GM18907 (cell line): ENCODE results near the gene CDK2AP2.
"Not testable (repeated sequence)": the region's sequence is repeated elsewhere in the genome, so short reads cannot be mapped to it uniquely, and the experiment has no call there.

ENCODE experiments used
- ATAC-seq: cut with Tn5 transposase; IDR thresholded peaks from one replicate; pipeline ENCODE4 v1.9.1; 2021; ENCODE audit warnings: mild to moderate bottlenecking, moderate library complexity; ENCODE audit not compliant: unreplicated experiment

CDK2AP2 gene

GRCh38 chr11:67524480-67524808 is 16.5 kb upstream of the CDK2AP2 start:
- no peak for ATAC-seq

DNA sequence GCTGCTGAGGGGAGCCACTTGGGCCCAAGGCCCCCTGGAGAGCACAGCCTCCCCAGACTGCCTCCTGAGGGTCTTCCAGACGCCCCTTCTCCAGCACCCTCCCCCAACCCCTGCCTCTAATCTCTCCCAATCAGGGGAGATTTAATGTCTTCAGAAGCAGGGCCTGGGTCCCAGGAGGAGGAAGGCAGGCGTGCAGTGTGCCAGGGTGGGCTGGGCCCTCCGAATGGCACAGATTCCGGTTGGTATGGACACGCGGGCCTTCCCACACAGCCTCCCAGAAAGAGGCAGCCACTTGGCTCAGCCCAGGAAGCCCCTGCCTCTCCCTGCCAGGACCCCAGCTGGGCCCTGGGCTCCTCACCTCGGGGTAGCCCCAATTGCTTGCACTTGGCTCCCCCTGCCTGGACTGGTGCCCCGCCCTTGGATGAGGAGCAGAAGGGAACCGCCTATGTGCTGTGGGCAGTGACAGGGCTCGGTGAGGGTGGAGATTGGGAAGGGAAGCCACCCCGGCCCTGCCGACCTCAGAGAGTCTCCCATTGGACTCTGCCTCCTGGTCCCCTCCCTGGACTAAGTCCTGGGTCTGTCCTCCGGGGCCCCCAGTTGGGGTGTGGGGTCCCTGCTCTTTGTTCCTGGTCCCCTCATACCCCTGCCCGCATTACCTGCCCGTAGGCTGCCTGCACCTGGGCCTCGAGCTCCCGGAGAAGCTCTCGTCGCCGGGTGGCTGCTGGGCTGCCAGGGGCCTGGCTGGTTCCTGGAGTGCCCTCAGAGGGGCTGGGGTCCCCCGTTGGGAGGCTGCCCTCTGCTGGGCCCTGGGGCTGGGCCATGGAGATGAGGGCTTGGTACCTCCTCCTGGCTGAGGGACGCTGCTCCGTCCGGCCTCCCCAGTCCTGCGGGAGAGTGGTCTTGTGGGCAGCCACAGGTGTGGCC is 15.9 kb upstream of the CDK2AP2 start:
- ATAC-seq = no peak

GRCh38 chr11:67522844-67523555 is 15.0 kb upstream of the CDK2AP2 start, which contains the start of gene CABP2:
TSS of gene CABP2 (minus strand) at chr11:67523446. CDS start at chr11:67523326, 120 bp downstream.
- ATAC-seq = no peak

- ATAC-seq = no peak
Observed at GRCh38 chr11:67522338-67522737, 14.4 kb upstream of the CDK2AP2 start.

- no peak for ATAC-seq
Observed at GRCh38 chr11:67521924-67522323, 14.0 kb upstream of the CDK2AP2 start.

DNA sequence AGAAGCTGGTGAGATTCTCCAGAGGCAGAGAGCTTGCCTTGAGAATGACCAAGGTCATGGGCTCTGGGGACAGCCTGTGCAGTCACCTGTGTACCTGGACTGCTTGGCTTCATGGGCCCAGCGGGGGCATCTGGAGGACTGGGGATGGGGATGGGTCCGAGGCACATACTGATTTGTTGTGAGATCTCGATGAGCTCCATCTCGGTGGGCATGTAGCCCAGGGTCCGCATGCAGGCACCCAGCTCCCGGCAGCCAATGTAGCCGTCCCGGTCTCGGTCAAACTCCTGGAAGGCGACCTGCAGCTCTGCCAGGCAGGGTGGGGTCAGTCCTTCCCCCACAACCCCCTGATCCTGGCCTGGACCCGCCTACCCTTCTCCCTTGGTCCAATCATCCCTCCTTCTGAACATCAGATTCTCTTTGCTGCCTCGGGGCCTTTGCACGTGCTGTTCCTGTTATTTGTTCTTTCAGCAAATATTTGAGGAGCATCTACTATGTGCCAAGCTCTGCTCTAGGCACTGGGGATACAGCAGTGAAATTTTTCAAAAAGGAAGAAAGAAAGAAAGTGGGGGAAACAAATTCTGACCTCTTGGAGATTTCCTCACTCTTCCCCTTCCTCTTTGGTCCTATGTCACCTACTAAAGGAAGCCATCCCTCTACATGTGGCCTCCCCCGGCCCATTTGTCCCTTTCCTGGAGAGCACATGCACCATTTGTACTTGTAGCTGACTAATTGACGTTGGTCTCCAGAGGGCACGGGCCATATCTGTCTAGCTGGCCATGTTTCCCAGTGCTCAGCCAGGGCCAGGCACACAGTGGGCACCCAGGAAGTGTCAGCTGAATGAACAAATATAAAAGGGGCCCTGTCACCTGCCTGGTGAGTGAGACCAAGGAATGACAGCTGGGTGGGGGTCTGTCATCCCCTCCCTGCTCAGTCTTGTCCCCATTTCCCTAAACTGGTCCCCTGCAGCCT is 13.2 kb upstream of the CDK2AP2 start:
- ATAC-seq = no peak

GRCh38 chr11:67519726-67520125 is 11.8 kb upstream of the CDK2AP2 start:
- ATAC-seq = no peak

- no peak for ATAC-seq
Observed at GRCh38 chr11:67517784-67518552, 10.0 kb upstream of the CDK2AP2 start.

GRCh38 chr11:67516806-67517205 is 8.8 kb upstream of the CDK2AP2 start:
- ATAC-seq = no peak

GRCh38 chr11:67514116-67514515 is 6.2 kb upstream of the CDK2AP2 start:
- ATAC-seq = no peak

DNA sequence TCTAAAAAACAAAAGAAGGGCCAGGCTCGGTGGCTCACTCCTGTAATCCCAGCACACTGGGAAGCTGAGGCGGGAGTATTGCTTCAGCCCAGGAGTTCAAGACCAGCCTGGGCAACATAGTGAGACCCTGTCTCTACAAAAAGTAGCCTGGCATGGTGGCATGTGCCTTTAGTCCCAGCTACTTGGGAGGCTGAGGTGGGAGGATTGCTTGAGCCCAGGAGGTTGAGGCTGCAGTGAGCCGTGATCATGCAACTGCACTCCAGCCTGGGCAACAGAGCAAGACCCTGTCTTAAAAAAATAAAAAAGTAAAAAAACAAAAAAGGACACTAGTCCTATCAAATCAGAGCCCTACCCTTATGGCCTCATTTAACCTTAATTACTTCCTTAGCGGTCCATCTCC is 3.6 kb upstream of the CDK2AP2 start:
- not testable (repeated sequence) for ATAC-seq

DNA sequence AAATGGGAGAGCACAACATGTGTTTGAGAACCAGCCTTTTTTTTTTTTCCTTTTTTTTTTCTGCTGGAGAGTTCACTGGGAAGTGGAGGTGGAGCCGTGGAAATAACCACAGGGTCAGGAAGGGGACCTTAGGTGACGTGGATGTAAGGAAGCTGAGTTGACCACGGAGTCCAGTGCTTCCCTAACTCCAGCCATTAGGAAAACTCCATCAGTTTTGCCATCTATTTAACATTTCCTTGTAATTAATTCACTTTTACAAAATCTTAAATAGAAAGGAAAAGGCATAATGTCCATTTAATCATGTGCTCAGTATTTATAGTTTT is 2.0 kb upstream of the CDK2AP2 start:
- ATAC-seq = no peak

DNA sequence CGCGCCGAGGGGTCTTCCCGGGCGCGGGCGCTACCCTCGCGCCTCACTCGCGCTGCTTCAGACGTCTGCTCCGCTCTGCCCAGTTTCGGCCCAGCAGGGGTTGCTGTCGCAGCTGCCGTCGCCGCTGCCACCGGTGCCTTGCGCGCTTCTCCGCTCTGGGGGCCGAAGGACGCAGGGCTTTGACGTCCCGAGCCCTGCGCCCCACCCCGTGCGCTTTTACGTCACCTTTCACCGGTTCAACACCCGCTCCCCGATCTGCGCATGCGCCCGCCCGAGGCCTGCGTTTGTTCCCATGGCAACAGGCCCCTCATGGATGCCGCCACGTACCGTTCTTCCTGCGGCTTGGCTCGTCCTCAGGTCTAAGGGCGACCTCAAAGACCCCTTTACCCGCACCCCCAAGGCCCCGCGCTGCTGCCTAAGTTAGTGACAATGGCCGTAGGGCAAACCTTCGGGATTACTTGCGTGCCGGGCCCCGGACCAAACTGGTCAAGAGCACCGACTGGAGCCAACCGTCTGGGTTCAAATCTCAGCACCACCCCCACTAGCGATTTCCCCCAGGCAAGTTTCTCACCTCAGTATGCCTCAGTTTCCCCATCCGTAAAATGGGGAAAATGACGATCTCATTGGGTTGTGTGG is 642 bp upstream of the CDK2AP2 start:
- ATAC-seq = peak; percentile 44

DNA sequence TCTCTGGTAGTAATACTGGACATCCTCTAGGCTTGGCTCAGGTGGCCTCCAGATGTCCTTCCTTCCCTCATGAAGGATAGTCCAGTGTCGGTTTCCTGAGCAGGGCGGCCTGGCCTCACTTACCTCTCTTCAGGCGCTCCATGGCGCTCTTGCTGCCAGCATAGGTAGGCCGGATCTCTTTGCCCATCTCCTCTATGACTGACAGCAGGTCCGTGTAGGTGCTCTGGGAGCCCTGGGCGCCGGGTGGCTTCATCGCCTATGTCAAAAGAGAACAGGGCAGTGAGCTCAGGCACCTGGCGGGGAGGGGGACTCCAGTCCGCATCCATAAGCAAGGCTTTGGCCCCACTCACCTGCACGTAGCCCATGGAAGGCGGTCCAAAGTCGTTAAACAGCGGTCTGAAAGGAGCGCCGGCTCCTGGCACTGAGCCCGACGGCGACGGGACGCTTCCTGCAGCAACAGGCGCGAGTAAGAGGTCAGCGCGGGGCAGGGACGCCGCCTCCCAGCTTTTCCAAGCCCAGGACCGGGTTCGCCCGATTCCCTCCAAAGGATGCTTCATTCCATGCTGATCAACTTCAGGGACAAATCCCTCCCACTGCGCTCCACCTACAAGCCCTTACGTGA is 609 bp downstream of the CDK2AP2 start:
- no peak for ATAC-seq

DNA sequence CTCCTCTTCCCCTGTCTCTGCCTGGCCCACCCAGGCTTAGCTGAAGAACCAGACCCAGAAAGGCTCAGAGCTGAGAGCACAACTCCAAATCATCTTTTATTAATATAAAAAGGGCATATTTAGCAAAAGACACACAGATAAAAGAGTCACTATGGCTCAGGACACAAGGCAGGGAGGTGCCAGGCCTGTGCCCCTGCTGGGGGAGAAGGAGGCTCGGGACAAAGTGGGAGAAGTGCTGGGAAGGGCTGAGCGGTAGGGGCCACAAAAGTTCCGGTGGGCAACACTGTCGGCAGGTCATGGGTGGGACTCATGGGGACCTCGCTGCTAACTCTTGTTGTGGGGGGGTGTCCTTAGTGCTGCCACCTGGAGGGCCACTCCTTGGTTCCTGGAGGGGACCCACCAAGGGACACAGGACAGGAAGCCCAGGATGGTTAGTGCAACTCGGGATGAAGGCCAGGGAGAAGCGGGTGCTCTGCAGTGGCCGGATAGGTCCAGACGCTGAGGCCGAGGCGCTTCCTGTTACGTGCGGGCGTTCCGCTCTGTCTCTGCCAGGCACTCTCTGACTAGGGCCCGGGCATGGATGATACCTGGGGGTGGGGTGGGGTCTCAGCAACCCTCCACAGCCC is 1.4 kb downstream of the CDK2AP2 start:
- no peak for ATAC-seq

DNA sequence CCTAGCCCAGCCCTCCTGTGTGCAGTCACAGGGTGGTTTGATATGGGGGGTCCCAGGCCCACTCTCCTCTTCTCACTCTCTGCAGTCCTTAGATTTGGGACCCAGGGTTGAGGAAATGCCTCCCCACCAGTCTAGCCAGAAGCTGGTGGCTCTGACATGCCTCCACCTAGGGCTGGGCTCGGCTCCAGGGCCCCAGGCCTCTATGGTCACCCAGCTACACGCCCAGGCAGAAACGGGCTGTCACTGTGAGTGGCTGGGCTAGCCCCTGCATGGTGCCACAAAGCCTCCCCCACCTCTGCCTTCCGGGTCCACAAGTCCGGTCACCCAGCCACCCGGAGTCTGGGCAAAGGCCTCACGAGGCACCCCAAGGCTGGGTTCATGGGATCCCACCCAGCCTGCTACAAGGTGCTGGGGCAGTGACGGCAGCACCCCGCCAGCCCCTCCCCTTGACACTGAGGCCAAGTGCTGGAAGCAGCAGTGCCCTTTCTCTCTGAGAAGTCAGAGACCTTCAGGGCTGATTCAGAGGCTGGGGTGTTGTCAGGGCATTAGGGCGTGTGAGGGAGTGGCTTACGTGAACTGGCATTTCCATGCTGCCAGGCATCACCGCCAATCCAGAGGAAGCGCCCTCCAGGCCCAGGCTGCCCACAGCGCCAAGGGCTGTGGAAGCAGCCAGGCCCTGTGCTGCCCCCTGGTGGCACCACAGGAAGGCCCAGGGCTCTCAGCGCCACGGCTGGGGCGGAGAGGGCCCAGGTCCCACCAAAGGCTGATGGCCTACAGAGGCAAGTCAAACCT is 2.2 kb downstream of the CDK2AP2 start:
- no peak for ATAC-seq

DNA sequence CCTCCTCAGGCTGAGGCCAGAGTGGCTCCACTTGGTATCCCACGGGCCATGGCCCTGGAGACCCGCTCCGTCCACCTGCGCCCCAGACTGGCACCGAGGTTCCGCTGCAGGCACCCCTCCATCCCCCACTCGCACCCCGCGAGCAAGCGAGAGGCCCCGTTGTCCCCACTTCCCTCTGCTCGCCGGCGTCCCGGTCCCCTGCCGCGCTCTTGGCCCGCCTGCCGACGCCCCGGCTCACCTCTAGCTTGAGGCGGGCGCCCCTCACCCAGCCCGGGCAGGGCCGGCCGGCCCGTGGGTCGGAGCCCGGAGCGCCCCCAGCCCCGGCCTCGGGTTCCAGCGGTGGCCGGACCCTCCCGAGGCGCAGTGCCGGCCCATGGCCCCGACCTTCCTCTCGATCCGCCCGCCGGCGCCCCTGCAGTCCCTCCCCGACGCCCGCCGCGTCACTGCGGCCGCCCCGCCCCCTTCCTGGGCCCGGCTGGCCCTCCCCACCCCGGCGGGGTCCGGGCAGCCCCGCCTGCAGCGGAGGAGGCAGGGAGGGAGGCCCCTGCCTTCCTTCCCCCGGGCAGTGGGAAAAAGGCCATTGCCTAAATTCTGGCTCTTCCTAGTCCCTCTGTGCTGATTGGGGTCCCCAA is 2.9 kb downstream of the CDK2AP2 start, which contains the start of gene PITPNM1:
TSS of gene PITPNM1 (minus strand) at position 414 of the 632 bp plus-strand sequence. CDS start 1,183 bp downstream, outside the sequence.
- peak; percentile 18 for ATAC-seq
